Psoas muscle (tissue), 8 donors: Measurements from ENCODE around the gene ANXA8. TPM values are rescaled to one million over a fixed set of nuclear protein-coding genes. Genes with fewer than 3 reads are reported as not detected.

Source experiments
- ATAC-seq, 4 donors: fragments of 200-7000 bp; cut with Tn5 transposase; one replicate each; pipeline ENCODE4 v1.9.1; 2020; ENCODE audit warnings: moderate library complexity in 3 of 4, mild to moderate bottlenecking in 2 of 4
- DNase-seq, 2 donors: peaks; one replicate each; pipeline ENCODE4 v3.0.0-alpha.2; 2020
- H3K27ac ChIP-seq: fragments of 200-600 bp; one replicate; pipeline ENCODE4 v1.8.0; 2022
- H3K27me3 ChIP-seq, 3 donors: fragments of 200-600 bp in 1 of 3; one replicate each; pipeline versions ENCODE4 v1.6.1 to v1.8.0; 2013 to 2022; ENCODE audit warnings: low read length in 2 of 3, mild to moderate bottlenecking in 2 of 3, moderate library complexity in 1 of 3; ENCODE audit not compliant: insufficient read depth in 3 of 3
- H3K36me3 ChIP-seq, 2 donors: fragments of 200-600 bp in 1 of 2; one replicate each; pipeline versions ENCODE4 v1.6.1 to v1.8.0; 2013 to 2022; ENCODE audit warnings: low read depth in 1 of 2, mild to moderate bottlenecking in 1 of 2, moderate library complexity in 1 of 2; ENCODE audit not compliant: insufficient read depth in 1 of 2
- H3K4me1 ChIP-seq: fragments of 200-600 bp; one replicate; pipeline ENCODE4 v1.8.0; 2022
- H3K4me3 ChIP-seq: fragments of 200-600 bp; one replicate; pipeline ENCODE4 v1.8.0; 2022; ENCODE audit warnings: mild to moderate bottlenecking
- H3K9me3 ChIP-seq: fragments of 200-600 bp; one replicate; pipeline ENCODE4 v1.8.0; 2022
- CTCF ChIP-seq: fragments of 200-600 bp; IDR thresholded peaks from one replicate; pipeline ENCODE4 v1.8.0; 2022; ENCODE audit warnings: antibody characterized with exemption
- WGBS, 3 donors: extraction: QIAGEN DNeasy Blood & Tissue Kit; methylation state at CpG; one replicate each; pipeline versions ENCODE4 v1.1.6 to v1.1.7; 2013; 5-methylcytosine and 5-hydroxymethylcytosine counted together
- intact Hi-C, 2 donors: fragments of 100-400 bp; cut with DNase I; formaldehyde crosslinking; loops; one replicate each; pipeline versions ENCODE4 v1.11.0 to v1.14.2; 2022
- polyA plus RNA-seq, 3 donors: library from polyadenylated mRNA; stranded (reverse); fragments of 200-250 nt; gene quantifications; one replicate each; pipeline ENCODE4 v1.2.3, GENCODE V29; 2013
- total RNA-seq, 4 donors: library from RNA; stranded (reverse); fragmentation: NEBNext Ultra II Directional in 2 of 4; extraction: Animal tissue kit (Norgen Biotek cat#: 25700) in 2 of 4; gene quantifications; one replicate each; pipeline versions ENCODE4 v1.2.1 to v1.2.4, GENCODE V29; 2021 to 2023
- donor health status: healthy with polysubstance abuse.
- donor health status: DM: no; HTN: no; CAD: no; lungs with moderate emphysema.
- donor health status: Bipolar disorder and iron deficiency.
- donor health status: healthy.
- donor health status: DM: yes; HTN: yes; CAD: no.
- donor health status: DM: no; HTN: no; CAD: no.
- donor health status: DM: no; HTN: no; CAD: no.
- donor health status: DM: yes; HTN: yes; CAD: no.

The ANXA8 gene
- total and polyA plus RNA-seq, 7 donors, result 0.03 to 0.17 (median 0.07) TPM; not detected in 3

GRCh38 chr10:47451273-47451997, 32.5 kb downstream of the ANXA8 start:
- intact Hi-C loops, result no loop called here
- H3K4me3 ChIP-seq, result no peak overlapping the region
- ATAC-seq, result no peak
- no peak for DNase-seq
- H3K9me3 ChIP-seq, result no peaks in the 10 kb centered on the region
- H3K36me3 ChIP-seq, result no peaks in the 10 kb centered on the region
- no peak for TF ChIP-seq CTCF
- no peaks in the 10 kb centered on the region for H3K4me1 ChIP-seq
- peaks cover 0 to 2% (median 0%) of the 10 kb centered on the region in 3 donors for H3K27me3 ChIP-seq
- no peak overlapping the region for H3K27ac ChIP-seq
- 88 to 91% (median 91%) methylated on average over 13 of the region's 13 CpGs for WGBS, 3 donors

- Histone ChIP-seq H3K27ac (no peak overlapping the region), H3K4me3 (no peak overlapping the region), H3K36me3 (no peaks in the 10 kb centered on the region), H3K4me1 (no peaks in the 10 kb centered on the region), H3K27me3 (peaks cover 0 to 2% (median 0%) of the 10 kb centered on the region in 3 donors), H3K9me3 (no peaks in the 10 kb centered on the region)
- intact Hi-C loops, result no loop called here
- DNase-seq, result no peak
- no peak for ATAC-seq
- WGBS, 3 donors, result 42 to 76% (median 59%) methylated on average over 2 of the region's 2 CpGs
- no peak for TF ChIP-seq CTCF
These were observed 33.5 kb downstream of the ANXA8 start for GRCh38 chr10:47450442-47450841.

DNA sequence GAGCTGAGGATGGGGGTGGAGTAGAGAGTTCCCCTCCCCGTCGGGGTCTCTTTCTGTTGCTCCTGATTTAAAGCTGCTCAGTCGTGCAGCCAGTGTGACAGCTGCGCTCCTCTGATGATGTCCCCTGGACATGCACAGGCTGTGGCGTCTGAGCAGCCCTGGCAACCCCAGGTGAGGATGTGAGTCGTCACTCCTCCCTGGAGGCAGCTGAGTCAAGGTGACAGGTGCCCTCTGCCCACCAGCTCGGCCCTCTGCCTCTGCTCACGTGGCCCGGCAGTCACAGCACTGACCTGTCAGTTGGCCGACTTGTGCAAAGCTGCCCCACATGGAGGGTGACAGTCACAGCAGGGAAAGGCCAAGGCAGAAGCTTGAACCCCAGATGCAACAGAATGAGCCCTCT, 33.9 kb downstream of the ANXA8 start:
- intact Hi-C loops, result no loop called here
- no peak for TF ChIP-seq CTCF
- WGBS, 3 donors, result 44 to 57% (median 45%) methylated on average over 10 of the region's 10 CpGs
- Histone ChIP-seq H3K4me3 (no peak overlapping the region), H3K9me3 (no peaks in the 10 kb centered on the region), H3K36me3 (no peaks in the 10 kb centered on the region), H3K27ac (no peak overlapping the region), H3K27me3 (peaks cover 0 to 2% (median 0%) of the 10 kb centered on the region in 3 donors), H3K4me1 (no peaks in the 10 kb centered on the region)
- ATAC-seq, result no peak
- DNase-seq, result no peak

DNA sequence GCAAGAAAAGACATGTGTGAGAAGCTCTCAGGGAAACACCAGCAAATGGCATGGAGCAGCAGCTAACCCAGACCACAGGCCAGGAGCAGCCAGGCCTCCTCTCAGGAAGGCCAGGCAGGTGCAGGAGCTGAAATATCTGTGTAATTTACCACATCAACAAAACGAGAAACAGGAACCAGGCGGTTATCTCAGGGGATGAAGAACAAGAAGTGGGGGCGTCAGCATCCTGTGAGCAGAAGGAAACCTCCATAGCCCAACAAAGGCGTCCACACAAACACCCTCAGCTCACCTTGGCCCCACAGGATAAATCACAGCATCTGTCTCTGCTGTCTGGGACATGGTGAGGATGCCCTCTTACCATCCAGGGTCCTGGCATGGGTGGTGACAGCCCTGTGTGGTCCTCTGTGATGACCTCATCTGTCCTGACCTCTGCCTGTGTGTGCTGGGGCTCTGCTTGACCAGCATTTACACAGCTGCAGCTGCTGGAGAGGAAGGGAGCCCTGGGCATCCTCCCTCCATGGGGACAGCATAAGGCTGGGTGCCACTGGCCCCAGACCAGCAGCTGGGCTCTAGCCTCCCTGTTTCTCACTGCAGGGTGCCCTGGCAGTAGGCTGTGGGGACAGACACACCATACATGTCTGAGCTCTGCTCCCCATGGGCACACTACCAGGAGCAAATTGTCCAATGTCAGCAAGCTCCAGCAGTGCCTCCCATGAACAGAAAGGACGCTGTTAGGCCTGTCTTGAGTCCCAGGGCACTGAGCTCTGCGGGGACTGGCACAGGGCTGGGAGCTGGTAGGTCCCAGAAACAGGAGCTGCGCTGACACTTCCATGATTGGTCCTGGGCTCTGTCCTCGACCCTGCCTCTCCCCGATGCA, 34.6 kb downstream of the ANXA8 start:
- no peak for DNase-seq
- Histone ChIP-seq H3K4me1 (no peaks in the 10 kb centered on the region), H3K36me3 (no peaks in the 10 kb centered on the region), H3K9me3 (no peaks in the 10 kb centered on the region), H3K27me3 (peaks cover 0 to 2% (median 0%) of the 10 kb centered on the region in 3 donors), H3K4me3 (no peak overlapping the region), H3K27ac (no peak overlapping the region)
- intact Hi-C loops, result no loop called here
- 49 to 54% (median 50%) methylated on average over 9 of the region's 9 CpGs for WGBS, 3 donors
- no peak for ATAC-seq
- TF ChIP-seq CTCF, result no peak
